GM13977 (cell line): ENCODE data around the gene GRIK2.

ENCODE experiments used
- DNase-seq: peaks from one replicate; pipeline ENCODE4 v3.0.0; 2012; ENCODE audit warnings: low spot score
- in situ Hi-C: fragments of 300-500 bp; cut with MboI; formaldehyde crosslinking; loops from one replicate; pipeline ENCODE4 v1.12.0; 2022; ENCODE audit warnings: low sequenced_read_pairs, low pct_unique_long_range_greater_than_20kb, mixed read lengths, inconsistent platforms; ENCODE audit not compliant: unreplicated experiment
- TF ChIP-seq, protein P1 (sequence below): IDR thresholded peaks from 2 replicates; pipeline ENCODE4 v1.5.1; 2012; ENCODE audit warnings: mild to moderate bottlenecking, control low read depth; ENCODE audit not compliant: insufficient read depth; ENCODE audit errors: extremely low read depth, missing control alignments

Gene GRIK2

DNA sequence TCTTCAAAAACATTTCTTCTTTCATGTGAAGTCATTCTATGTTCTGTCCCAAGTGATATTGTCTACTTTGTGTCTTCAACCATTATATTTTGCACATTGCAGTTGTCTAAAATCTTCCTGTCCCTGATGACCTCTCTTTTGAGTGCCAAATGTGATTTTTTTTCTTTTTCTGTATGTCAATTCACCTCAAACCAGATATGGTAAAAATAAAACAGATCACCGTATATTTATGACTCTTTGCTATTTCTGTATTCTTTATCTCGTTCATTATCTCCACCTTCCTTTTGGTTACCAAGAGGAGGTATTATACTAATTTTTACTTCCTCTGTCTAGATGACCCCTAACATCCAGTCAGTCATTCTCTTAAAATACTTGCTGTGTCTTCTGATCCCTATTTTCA lies 165.2 kb downstream of the GRIK2 start:
- TF ChIP-seq, protein P1, sequence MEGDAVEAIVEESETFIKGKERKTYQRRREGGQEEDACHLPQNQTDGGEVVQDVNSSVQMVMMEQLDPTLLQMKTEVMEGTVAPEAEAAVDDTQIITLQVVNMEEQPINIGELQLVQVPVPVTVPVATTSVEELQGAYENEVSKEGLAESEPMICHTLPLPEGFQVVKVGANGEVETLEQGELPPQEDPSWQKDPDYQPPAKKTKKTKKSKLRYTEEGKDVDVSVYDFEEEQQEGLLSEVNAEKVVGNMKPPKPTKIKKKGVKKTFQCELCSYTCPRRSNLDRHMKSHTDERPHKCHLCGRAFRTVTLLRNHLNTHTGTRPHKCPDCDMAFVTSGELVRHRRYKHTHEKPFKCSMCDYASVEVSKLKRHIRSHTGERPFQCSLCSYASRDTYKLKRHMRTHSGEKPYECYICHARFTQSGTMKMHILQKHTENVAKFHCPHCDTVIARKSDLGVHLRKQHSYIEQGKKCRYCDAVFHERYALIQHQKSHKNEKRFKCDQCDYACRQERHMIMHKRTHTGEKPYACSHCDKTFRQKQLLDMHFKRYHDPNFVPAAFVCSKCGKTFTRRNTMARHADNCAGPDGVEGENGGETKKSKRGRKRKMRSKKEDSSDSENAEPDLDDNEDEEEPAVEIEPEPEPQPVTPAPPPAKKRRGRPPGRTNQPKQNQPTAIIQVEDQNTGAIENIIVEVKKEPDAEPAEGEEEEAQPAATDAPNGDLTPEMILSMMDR, result no peak
- no peak for DNase-seq
- in situ Hi-C loops, result no loop called here

GRCh38 chr6:101572627-101573026 lies 179.1 kb downstream of the GRIK2 start:
- no peak for DNase-seq
- in situ Hi-C loops, result no loop called here
- TF ChIP-seq, protein P1, result no peak

DNA sequence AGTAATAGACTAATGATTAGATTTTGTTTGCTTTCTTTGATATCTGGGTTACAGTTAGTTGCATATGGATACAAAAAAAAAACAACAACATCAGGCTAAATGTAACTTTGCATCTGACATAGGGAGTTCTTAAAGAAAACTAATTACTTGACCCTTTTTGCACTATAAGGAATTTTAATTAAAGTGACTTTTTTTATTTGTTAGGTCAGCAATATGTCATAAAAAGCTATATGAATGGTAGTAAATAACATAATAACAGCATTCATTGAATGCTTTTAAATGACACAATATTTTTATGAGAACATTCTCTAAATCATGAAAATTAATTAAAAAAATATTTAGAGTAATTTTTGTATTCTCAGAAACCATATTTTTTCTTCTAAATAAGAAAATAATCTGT lies 183.6 kb downstream of the GRIK2 start:
- in situ Hi-C loops, result no loop called here
- TF ChIP-seq, protein P1, result no peak
- no peak for DNase-seq

DNA sequence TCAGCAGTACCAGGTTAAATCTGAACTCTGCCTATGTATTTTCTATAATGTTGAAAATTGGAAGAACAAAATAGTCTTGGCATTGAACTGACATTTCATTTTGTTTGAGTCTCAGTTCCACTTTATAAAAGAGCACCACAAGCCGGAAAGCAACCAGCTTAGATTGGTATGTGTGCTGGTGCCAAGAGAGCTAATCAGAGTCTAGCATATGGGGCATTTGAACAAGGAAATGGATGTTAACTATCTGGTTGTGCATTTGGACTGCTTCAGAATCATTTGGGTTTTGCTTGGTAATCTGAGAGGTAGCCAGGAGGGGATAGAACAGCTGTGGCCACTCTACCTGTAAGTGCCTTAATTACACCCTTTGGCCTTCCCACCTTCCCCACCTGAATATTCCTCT lies 184.8 kb downstream of the GRIK2 start:
- in situ Hi-C loops, result no loop called here
- TF ChIP-seq, protein P1, result no peak
- DNase-seq, result no peak

DNA sequence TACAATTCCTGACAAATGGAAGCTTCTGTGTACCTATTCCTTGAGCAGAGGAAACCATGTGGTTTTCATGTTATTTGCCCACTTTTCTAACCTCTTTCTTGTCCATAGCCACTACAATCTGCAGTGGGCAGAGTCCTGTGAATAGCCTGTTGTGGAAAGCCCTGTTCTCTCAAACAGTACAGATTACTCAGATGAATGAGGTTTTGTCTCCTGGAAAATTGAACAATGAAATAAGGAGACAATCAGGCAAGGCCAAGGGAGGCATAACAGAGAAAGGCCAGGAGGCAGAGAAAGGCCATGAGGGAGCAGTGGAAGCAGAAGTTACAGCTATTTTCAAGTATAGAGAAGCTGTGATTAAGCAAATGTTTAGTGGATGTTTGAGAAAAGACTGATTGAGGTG lies 189.3 kb downstream of the GRIK2 start:
- in situ Hi-C loops, result no loop called here
- DNase-seq, result no peak
- TF ChIP-seq, protein P1, result no peak

DNA sequence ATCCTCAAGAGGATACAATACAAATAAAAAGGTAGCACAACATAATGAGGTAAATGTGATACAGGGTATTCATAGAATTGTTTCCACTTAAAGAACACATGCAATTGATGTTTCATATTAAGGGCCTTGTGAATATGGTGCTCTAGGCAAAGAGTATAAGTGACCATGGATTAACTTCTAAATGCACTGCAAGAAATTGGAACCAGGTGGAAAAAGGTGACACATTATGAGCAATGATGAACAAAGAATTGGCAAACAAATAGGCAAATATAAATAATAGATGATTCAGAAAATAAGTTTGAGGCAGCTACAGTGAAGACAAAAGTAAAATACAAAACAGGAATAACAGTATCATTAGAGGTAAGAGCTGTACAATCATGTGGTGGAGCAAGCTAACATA lies 192.0 kb downstream of the GRIK2 start:
- in situ Hi-C loops, result no loop called here
- TF ChIP-seq, protein P1, result no peak
- DNase-seq, result no peak

DNA sequence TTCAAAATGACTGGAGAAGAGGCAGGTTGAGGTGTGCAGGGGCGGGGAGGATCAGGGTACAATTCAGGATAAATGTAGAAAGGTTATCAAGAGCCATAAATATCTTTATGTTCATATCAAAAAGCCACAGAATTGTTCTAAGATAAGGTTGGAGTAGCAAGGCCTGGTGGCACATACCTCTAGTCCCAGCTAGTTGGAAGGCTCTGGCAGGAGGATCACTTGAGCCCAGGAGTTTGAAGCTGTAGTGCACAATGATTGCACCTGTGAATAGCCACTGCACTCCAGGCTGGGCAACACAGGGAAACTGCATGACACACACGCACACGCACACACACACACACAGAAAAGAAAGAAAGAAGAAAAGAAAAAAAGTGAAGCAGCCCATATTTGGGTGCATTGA lies 194.8 kb downstream of the GRIK2 start:
- TF ChIP-seq, protein P1, result no peak
- no peak for DNase-seq
- in situ Hi-C loops, result no loop called here
